HEK293T (cell line): Measurements from ENCODE around the gene PGLYRP1.

Experiments
- CTCF ChIA-PET: fragments of 350-600 bp; formaldehyde crosslinking; extraction: SDS; loops from one replicate; lab custom pipeline; 2021; ENCODE audit warnings: antibody characterized with exemption, inconsistent platforms; lab: Yijun Ruan, JAX
- POLR2A ChIA-PET: fragments of 350-600 bp; formaldehyde crosslinking; extraction: SDS; loops from one replicate; lab custom pipeline; 2020; ENCODE audit warnings: antibody characterized with exemption, inconsistent platforms; lab: Yijun Ruan, JAX
- DNase-seq: peaks from one replicate; pipeline ENCODE4 v3.0.0; 2012; ENCODE audit warnings: mixed read lengths; ENCODE audit errors: extremely low spot score
- ARNT ChIP-seq: fragments of 450-650 bp; IDR thresholded peaks from 2 replicates; pipeline ENCODE4 v1.6.1; 2017; ENCODE audit warnings: mild to moderate bottlenecking
- BHLHE40 ChIP-seq: fragments of 450-650 bp; IDR thresholded peaks from 2 replicates; pipeline ENCODE4 v1.6.1; 2016; ENCODE audit warnings: mild to moderate bottlenecking, moderate library complexity, borderline replicate concordance
- CTBP1 ChIP-seq: fragments of 450-650 bp; IDR thresholded peaks from 2 replicates; pipeline ENCODE4 v1.6.1; 2016; ENCODE audit warnings: borderline replicate concordance
- ELF4 ChIP-seq: fragments of 450-650 bp; IDR thresholded peaks from 2 replicates; pipeline ENCODE4 v1.6.1; 2017; ENCODE audit warnings: antibody characterized with exemption
- FOXA1 ChIP-seq: fragments of 450-650 bp; IDR thresholded peaks from 2 replicates; pipeline ENCODE4 v1.6.1; 2016; ENCODE audit warnings: mild to moderate bottlenecking
- FOXK2 ChIP-seq: fragments of 450-650 bp; IDR thresholded peaks from 2 replicates; pipeline ENCODE4 v1.6.1; 2016; ENCODE audit warnings: mild to moderate bottlenecking
- FOXM1 ChIP-seq: fragments of 450-650 bp; IDR thresholded peaks from 2 replicates; pipeline ENCODE4 v1.6.1; 2017; ENCODE audit warnings: mild to moderate bottlenecking, borderline replicate concordance
- HDGF ChIP-seq: fragments of 450-650 bp; IDR thresholded peaks from 2 replicates; pipeline ENCODE4 v1.6.1; 2017; ENCODE audit warnings: antibody characterized with exemption, borderline replicate concordance
- L3MBTL2 ChIP-seq: fragments of 450-650 bp; conservative IDR thresholded peaks from 2 replicates; pipeline ENCODE4 v1.6.1; 2016; ENCODE audit warnings: mild to moderate bottlenecking
- LEF1 ChIP-seq: fragments of 450-650 bp; IDR thresholded peaks from 2 replicates; pipeline ENCODE4 v1.6.1; 2017; ENCODE audit warnings: mild to moderate bottlenecking, borderline replicate concordance
- NFRKB ChIP-seq: fragments of 450-650 bp; IDR thresholded peaks from 2 replicates; pipeline ENCODE4 v1.6.1; 2016; ENCODE audit warnings: mild to moderate bottlenecking, moderate library complexity
- PKNOX1 ChIP-seq: fragments of 450-650 bp; IDR thresholded peaks from 2 replicates; pipeline ENCODE4 v1.6.1; 2016
- SP1 ChIP-seq: fragments of 450-650 bp; IDR thresholded peaks from 2 replicates; pipeline ENCODE4 v1.6.1; 2017
- SUZ12 ChIP-seq: fragments of 450-650 bp; IDR thresholded peaks from 2 replicates; pipeline ENCODE4 v1.6.1; 2016; ENCODE audit warnings: mild to moderate bottlenecking
- TARDBP ChIP-seq: fragments of 450-650 bp; IDR thresholded peaks from 2 replicates; pipeline ENCODE4 v1.6.1; 2016
- ZNF384 ChIP-seq: fragments of 450-650 bp; IDR thresholded peaks from 2 replicates; pipeline ENCODE4 v1.6.1; 2016

PGLYRP1 gene

GRCh38 chr19:45972947-45973540 is 49.8 kb downstream of the PGLYRP1 start:
- ChIA-PET POLR2A (no interaction called here), CTCF (no interaction called here)
- DNase-seq = no peak
- TF ChIP-seq CTBP1 (no peak), SUZ12 (no peak), SP1 (no peak), ARNT (no peak), ZNF384 (no peak), L3MBTL2 (no peak), FOXM1 (no peak), LEF1 (no peak), PKNOX1 (no peak), TARDBP (no peak), NFRKB (no peak), FOXK2 (no peak), BHLHE40 (no peak), FOXA1 (no peak), HDGF (no peak), ELF4 (no peak)

DNA sequence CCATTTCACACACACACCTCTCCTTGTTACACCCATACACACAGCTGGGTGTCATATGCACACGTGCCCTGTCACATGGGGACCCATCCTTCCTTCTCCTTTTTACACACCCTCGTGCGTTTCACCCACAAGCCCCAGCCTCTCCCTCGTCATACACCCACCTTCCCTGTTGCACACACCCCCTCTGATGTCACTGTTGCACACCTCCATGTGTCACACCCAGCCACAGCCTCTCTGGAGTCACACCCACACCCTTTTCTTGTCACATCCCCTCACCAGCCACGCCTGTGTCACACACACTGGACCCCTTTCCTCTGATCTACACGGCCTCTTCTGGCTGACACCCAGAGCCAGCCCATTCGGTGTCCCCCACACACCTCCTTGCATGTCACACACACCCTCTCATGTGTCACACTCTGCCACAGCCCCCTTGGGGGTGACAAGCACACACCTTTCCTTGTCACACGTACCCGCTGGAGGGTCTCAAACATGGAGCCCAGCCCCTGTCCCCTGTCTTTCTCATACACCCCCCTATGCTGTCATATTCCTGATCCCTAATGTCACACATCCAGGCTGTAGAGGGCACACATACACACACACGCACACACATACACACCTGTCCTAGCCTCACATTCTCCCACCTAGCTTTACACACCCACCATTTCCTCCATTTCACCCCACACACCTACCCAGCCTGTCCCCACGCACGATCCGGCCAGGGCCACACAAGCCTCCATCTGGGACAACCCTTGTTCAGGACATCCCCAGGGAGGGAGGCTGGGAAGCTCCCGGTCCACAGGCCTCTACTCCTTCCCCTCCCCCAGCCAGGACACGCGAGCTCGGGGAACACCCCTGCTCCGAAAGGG is 50.5 kb downstream of the PGLYRP1 start:
- TF ChIP-seq FOXA1 (no peak), FOXM1 (no peak), HDGF (no peak), NFRKB (no peak), TARDBP (no peak), ARNT (no peak), SP1 (no peak), ZNF384 (no peak), PKNOX1 (no peak), ELF4 (no peak), FOXK2 (no peak)
- ChIA-PET CTCF (no interaction called here), POLR2A (no interaction called here)
- no peak for DNase-seq

GRCh38 chr19:45971260-45971902 is 51.5 kb downstream of the PGLYRP1 start:
- CTCF ChIA-PET = interaction anchor here (0.6 kb wide), 1 partner anchor 155 kb away, joined by 3 read pairs; no protein-coding TSS in a partner anchor
- no peak for DNase-seq
- POLR2A ChIA-PET = no interaction called here
- TF ChIP-seq BHLHE40 (no peak), LEF1 (no peak), FOXA1 (no peak), ARNT (no peak), FOXK2 (no peak), CTBP1 (no peak), SP1 (no peak)

DNA sequence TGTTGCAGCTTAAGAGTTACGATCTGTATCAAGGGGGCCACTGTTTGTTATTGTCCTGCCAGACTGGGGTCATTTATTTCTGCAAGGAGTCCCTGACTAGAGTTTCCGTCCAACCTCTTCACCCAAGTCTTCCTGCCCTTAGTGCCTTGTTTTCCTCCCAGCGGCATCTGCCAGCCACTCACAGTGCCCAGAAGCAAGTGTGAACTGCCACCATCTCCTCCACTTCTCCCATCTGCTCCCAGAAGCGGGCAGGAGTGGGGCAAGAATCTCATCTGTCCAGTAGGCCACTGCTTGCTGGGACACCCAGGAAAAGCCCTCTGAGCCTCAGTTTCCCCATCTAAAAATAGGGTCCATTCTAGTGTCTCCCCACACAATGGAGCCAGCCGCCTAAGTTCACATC is 53.2 kb downstream of the PGLYRP1 start:
- CTCF ChIA-PET = no interaction called here
- POLR2A ChIA-PET = interaction anchor here (1.0 kb wide), 1 partner anchor 25 kb away, joined by 3 read pairs; the partner anchor contains the start of gene CCDC61
- no peak for DNase-seq
- TF ChIP-seq L3MBTL2 = no peak
- no peak for TF ChIP-seq LEF1
- no peak for TF ChIP-seq FOXA1
- no peak for TF ChIP-seq ARNT
- TF ChIP-seq NFRKB = no peak
- TF ChIP-seq CTBP1 = no peak
- TF ChIP-seq ELF4 = no peak
- TF ChIP-seq HDGF = no peak
- no peak for TF ChIP-seq FOXM1
- no peak for TF ChIP-seq SP1
- TF ChIP-seq TARDBP = no peak
- TF ChIP-seq SUZ12 = no peak
- TF ChIP-seq PKNOX1 = no peak
- TF ChIP-seq BHLHE40 = no peak
- TF ChIP-seq ZNF384 = no peak
- TF ChIP-seq FOXK2 = no peak
